ENCODE data around the gene GLIPR1.

DNA sequence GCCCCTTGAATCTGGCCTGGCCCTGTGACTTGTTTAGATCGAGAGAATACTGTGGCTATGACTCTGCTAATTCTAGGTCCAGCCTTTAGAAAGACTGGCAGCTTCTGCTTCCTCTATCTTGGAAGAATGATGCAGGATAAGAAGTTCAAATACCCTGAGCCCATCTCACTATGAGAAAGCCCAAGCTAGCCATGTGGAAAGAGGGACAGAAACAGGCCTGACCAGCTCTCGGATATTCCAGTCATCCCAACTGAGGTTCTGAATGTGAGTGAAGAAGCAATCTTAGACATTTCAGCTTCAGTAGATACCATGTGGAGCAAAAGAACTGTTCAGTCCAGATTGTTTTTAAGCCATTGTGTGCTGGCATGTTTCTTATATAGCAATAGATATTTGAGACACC lies 48.1 kb downstream of the GLIPR1 start:
- TF ChIP-seq, protein P1, sequence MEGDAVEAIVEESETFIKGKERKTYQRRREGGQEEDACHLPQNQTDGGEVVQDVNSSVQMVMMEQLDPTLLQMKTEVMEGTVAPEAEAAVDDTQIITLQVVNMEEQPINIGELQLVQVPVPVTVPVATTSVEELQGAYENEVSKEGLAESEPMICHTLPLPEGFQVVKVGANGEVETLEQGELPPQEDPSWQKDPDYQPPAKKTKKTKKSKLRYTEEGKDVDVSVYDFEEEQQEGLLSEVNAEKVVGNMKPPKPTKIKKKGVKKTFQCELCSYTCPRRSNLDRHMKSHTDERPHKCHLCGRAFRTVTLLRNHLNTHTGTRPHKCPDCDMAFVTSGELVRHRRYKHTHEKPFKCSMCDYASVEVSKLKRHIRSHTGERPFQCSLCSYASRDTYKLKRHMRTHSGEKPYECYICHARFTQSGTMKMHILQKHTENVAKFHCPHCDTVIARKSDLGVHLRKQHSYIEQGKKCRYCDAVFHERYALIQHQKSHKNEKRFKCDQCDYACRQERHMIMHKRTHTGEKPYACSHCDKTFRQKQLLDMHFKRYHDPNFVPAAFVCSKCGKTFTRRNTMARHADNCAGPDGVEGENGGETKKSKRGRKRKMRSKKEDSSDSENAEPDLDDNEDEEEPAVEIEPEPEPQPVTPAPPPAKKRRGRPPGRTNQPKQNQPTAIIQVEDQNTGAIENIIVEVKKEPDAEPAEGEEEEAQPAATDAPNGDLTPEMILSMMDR (IDR thresholded peaks at IDR 0.05): no peak
- TF ChIP-seq ZBTB33 (IDR thresholded peaks at IDR 0.05; ENCODE audit: borderline replicate concordance, low read depth) (no peak), RAD21 (IDR thresholded peaks at IDR 0.05; ENCODE audit: low read length) (no peak)

All from SK-N-SH (cell line).